Endothelial cell of umbilical vein (primary cell): Measurements from ENCODE around the gene APOBEC3C. TPM values are rescaled to one million over a fixed set of nuclear protein-coding genes. Genes with fewer than 3 reads are reported as not detected.
"Not testable (repeated sequence)": the region's sequence is repeated elsewhere in the genome, so short reads cannot be mapped to it uniquely, and the experiment has no call there.

Experiments used
- BruUV-seq: library from RNA; stranded (reverse); fragments of 400-500 nt; replicated peaks from 2 replicates; lab custom pipeline; 2021; lab: Mats Ljungman, UMichigan
- CTCF ChIA-PET: fragments of 300-600, 350-600 bp; sonication (Branson Sonifier 250); formaldehyde crosslinking; loops from one replicate; lab custom pipeline; 2021; ENCODE audit warnings: antibody characterized with exemption, inconsistent platforms; lab: Charles Lee
- POLR2A ChIA-PET: fragments of 300-600, 350-600 bp; sonication (Branson Sonifier 250); formaldehyde crosslinking; loops from one replicate; lab custom pipeline; 2021; ENCODE audit warnings: antibody characterized with exemption, inconsistent platforms; lab: Charles Lee
- DNase-seq: peaks from one replicate; pipeline ENCODE4 v3.0.0-alpha.2; 2011; ENCODE audit warnings: low read depth, low spot score
- FAIRE-seq: peaks from 2 replicates; lab custom pipeline; 2011; peaks lifted over from hg19 to GRCh38; lab: Jason Lieb, UNC
- H2AFZ ChIP-seq: 2 replicates; pipeline ENCODE4 v1.6.0; 2012; ENCODE audit warnings: low read depth, low read length, control low read depth, inconsistent platforms
- H3K27ac ChIP-seq: 2 replicates; pipeline ENCODE4 v1.5.1; 2011; ENCODE audit warnings: low read depth, mild to moderate bottlenecking, control low read depth, low read length, moderate library complexity; ENCODE audit not compliant: insufficient read depth
- H3K27me3 ChIP-seq, 2 experiments: 2 replicates each; pipeline versions ENCODE4 v1.6.0 to v1.6.1; 2011; ENCODE audit warnings: low read length in 2 of 2, mixed read lengths in 1 of 2; ENCODE audit not compliant: control insufficient read depth in 2 of 2, insufficient read depth in 2 of 2
- H3K36me3 ChIP-seq, 2 experiments: 2 replicates in 1 of 2; 3 replicates in 1 of 2; pipeline ENCODE4 v1.5.1; 2011; ENCODE audit warnings: low read length in 2 of 2, mild to moderate bottlenecking in 1 of 2, moderate library complexity in 1 of 2; ENCODE audit not compliant: control insufficient read depth in 2 of 2, insufficient read depth in 2 of 2; ENCODE audit errors: extremely low read depth in 1 of 2
- H3K4me1 ChIP-seq: 3 replicates; pipeline ENCODE4 v1.5.1; 2011; ENCODE audit warnings: mild to moderate bottlenecking, low read length; ENCODE audit not compliant: control insufficient read depth, insufficient read depth; ENCODE audit errors: extremely low read depth
- H3K4me2 ChIP-seq: 2 replicates; pipeline ENCODE4 v1.6.1; 2011; ENCODE audit warnings: low read length, control low read depth, mixed read lengths; ENCODE audit not compliant: insufficient read depth
- H3K4me3 ChIP-seq, 3 experiments: fragments of 200-600 bp in 1 of 3; sonication (generic), shearing (Covaris generic) in 1 of 3; replicated peaks in 1 of 3; 2 replicates each; pipeline ENCODE4 v1.5.1; 2011 to 2016; ENCODE audit warnings: control low read depth in 3 of 3, low read length in 3 of 3, mild to moderate bottlenecking in 2 of 3, inconsistent platforms in 1 of 3, low read depth in 1 of 3, moderate library complexity in 1 of 3; ENCODE audit not compliant: insufficient read depth in 1 of 3
- H3K79me2 ChIP-seq: 2 replicates; pipeline ENCODE4 v1.6.0; 2012; ENCODE audit warnings: low read length, inconsistent platforms; ENCODE audit not compliant: control insufficient read depth, insufficient read depth
- H3K9ac ChIP-seq: replicated peaks from 2 replicates; pipeline ENCODE3; 2011; ENCODE audit warnings: low read length, control low read depth; ENCODE audit not compliant: insufficient read depth; ENCODE audit errors: extremely low read depth
- H3K9me1 ChIP-seq: replicated peaks from 3 replicates; pipeline ENCODE4 v1.6.0; 2011; ENCODE audit warnings: mild to moderate bottlenecking, low read length; ENCODE audit not compliant: control insufficient read depth, insufficient read depth; ENCODE audit errors: extremely low read depth
- H3K9me3 ChIP-seq: replicated peaks from 2 replicates; pipeline ENCODE4 v1.5.1; 2012; ENCODE audit warnings: low read length, inconsistent platforms; ENCODE audit not compliant: control insufficient read depth, insufficient read depth
- H4K20me1 ChIP-seq: replicated peaks from 2 replicates; pipeline ENCODE3; 2011; ENCODE audit warnings: mild to moderate bottlenecking, low read length; ENCODE audit not compliant: control insufficient read depth, insufficient read depth; ENCODE audit errors: extremely low read depth
- CTCF ChIP-seq, 2 donors: IDR thresholded peaks; 1 replicate in 1 of 2; 2 replicates in 1 of 2; pipeline ENCODE4 v1.5.1; 2011; ENCODE audit warnings: low read length in 2 of 2, mild to moderate bottlenecking in 2 of 2, moderate library complexity in 2 of 2, control low read depth in 1 of 2, inconsistent platforms in 1 of 2, low read depth in 1 of 2; ENCODE audit not compliant: insufficient read depth in 1 of 2; ENCODE audit errors: extremely low read depth in 1 of 2
- EZH2 ChIP-seq: IDR thresholded peaks from 2 replicates; pipeline ENCODE4 v1.6.1; 2012; ENCODE audit warnings: borderline replicate concordance, low read depth, mild to moderate bottlenecking, moderate library complexity, low read length, inconsistent platforms; ENCODE audit not compliant: severe bottlenecking
- FOS ChIP-seq: IDR thresholded peaks from 2 replicates; pipeline ENCODE4 v1.6.1; 2011; ENCODE audit warnings: mild to moderate bottlenecking, low read length, moderate library complexity, borderline replicate concordance; ENCODE audit not compliant: insufficient read depth
- GATA2 ChIP-seq: IDR thresholded peaks from 2 replicates; pipeline ENCODE4 v1.7.0; 2011; ENCODE audit warnings: low read depth, mild to moderate bottlenecking, moderate library complexity, mixed read lengths, low read length; ENCODE audit not compliant: insufficient read length, insufficient read depth
- JUN ChIP-seq: IDR thresholded peaks from 2 replicates; pipeline ENCODE4 v1.6.1; 2011; ENCODE audit warnings: borderline replicate concordance, low read depth; ENCODE audit not compliant: insufficient read length, insufficient read depth
- MAX ChIP-seq: IDR thresholded peaks from 2 replicates; pipeline ENCODE4 v1.6.1; 2011; ENCODE audit not compliant: insufficient read depth, insufficient read length
- MYC ChIP-seq: IDR thresholded peaks from one replicate; pipeline ENCODE4 v1.6.1; 2011; ENCODE audit warnings: mild to moderate bottlenecking, low read depth, low read length
- POLR2A ChIP-seq: IDR thresholded peaks from 2 replicates; pipeline ENCODE4 v1.6.1; 2012; ENCODE audit warnings: low read depth, mild to moderate bottlenecking, control low read depth, low read length
- POLR2AphosphoS5 ChIP-seq: IDR thresholded peaks from 2 replicates; pipeline ENCODE4 v1.6.1; 2012; ENCODE audit warnings: low read depth, mild to moderate bottlenecking, control low read depth, low read length, moderate library complexity; ENCODE audit not compliant: insufficient read depth
- dilution Hi-C: fragments of 300-500 bp; cut with MboI; formaldehyde crosslinking; loops from one replicate; pipeline ENCODE4 v1.15.0; 2019; ENCODE audit warnings: low sequenced_read_pairs; ENCODE audit not compliant: extremely low pct_ligation_motif_present
- intact Hi-C: fragments of 100-400 bp; cut with micrococcal nuclease; formaldehyde crosslinking; loops from one replicate; pipeline ENCODE4 v1.10.0; 2022
- polyA plus RNA-seq, 4 experiments: library from polyadenylated mRNA; depleted of rRNA in 3 of 4; stranded (reverse) in 3 of 4; unstranded in 1 of 4; fragments of >200 nt; gene quantifications; 2 replicates each; pipeline versions ENCODE4 v1.2.1 to v1.2.3, GENCODE V29; 2011 to 2012; ENCODE audit warnings: missing spikeins in 1 of 4
- total RNA-seq: library from RNA; stranded (reverse); gene quantifications from 2 replicates; pipeline ENCODE4 v1.2.3, GENCODE V29; 2021

The APOBEC3C gene
- total and polyA plus RNA-seq, 2 donors (not counting 3 experiments of a cell fraction or from before 2014, with no cell fraction given): 7.6 to 10.6 TPM

- BruUV-seq, H3K9me1 ChIP-seq, H3K27me3 ChIP-seq, H3K9me3 ChIP-seq, POLR2A ChIA-PET, H4K20me1 ChIP-seq, CTCF ChIA-PET, H3K4me1 ChIP-seq, dilution Hi-C loops, intact Hi-C loops, H3K36me3 ChIP-seq, H3K79me2 ChIP-seq: not testable (repeated sequence)
- peak; percentile 91 for FAIRE-seq
- DNase-seq: peak; percentile 44
- peak within 1 kb of the TSS; percentile 92 for H2AFZ ChIP-seq
- H3K4me3 ChIP-seq: peak within 1 kb of the TSS; percentile 45 to 69 (median 65)
- H3K4me2 ChIP-seq: peak within 1 kb of the TSS; percentile 65
- H3K9ac ChIP-seq: peak within 1 kb of the TSS; percentile 47
- peak within 1 kb of the TSS; percentile 28 for H3K27ac ChIP-seq
These were observed 26.7 kb downstream of the APOBEC3C start, which contains the start of gene APOBEC3F for GRCh38 chr22:39040538-39041296. APOBEC3F (plus strand) TSS chr22:39040864; CDS start chr22:39040961, 97 bp downstream.

GRCh38 chr22:39041908-39042307, 27.9 kb downstream of the APOBEC3C start:
- Histone ChIP-seq H3K9me1 (no peaks in the 10 kb centered on the region), H2AFZ (no peak overlapping the region), H3K4me2 (no peak overlapping the region), H4K20me1 (no peaks in the 10 kb centered on the region), H3K4me1 (peaks cover 2% of the 10 kb centered on the region), H3K9ac (no peak overlapping the region), H3K27me3 (no peaks in the 10 kb centered on the region), H3K4me3 (no peak overlapping the region), H3K27ac (no peak overlapping the region), H3K36me3 (no peaks in the 10 kb centered on the region), H3K9me3 (no peaks in the 10 kb centered on the region), H3K79me2 (peaks cover 4% of the 10 kb centered on the region)
- no peak for TF ChIP-seq GATA2
- no peak for TF ChIP-seq POLR2AphosphoS5
- TF ChIP-seq MAX: no peak
- TF ChIP-seq FOS: no peak
- no peak for TF ChIP-seq CTCF (IDR thresholded peaks at IDR 0.05; ENCODE audit: extremely low read depth in 1 of 2, insufficient read depth in 1 of 2, low read depth in 1 of 2, low read length in 2 of 2)
- TF ChIP-seq MYC: no peak
- no peak for TF ChIP-seq POLR2A
- TF ChIP-seq JUN: no peak
- TF ChIP-seq EZH2: no peak
- CTCF ChIA-PET: interaction anchor here (1.1 kb wide), 1 partner anchor 13 kb away, joined by 3 read pairs; no protein-coding TSS in a partner anchor
- intact Hi-C loops (no loop called here), dilution Hi-C loops (no loop called here)
- DNase-seq: no peak
- no peak for FAIRE-seq
- POLR2A ChIA-PET: no interaction called here
- BruUV-seq: no TSS peak
